A549 (cell line): Measurements from ENCODE around the gene UBA52. TPM values are rescaled to one million over a fixed set of nuclear protein-coding genes. Genes with fewer than 3 reads are reported as not detected.

Experiments
- ATAC-seq, 2 experiments: fragments of 200-7000 bp in 1 of 2; fragments of >200 bp in 1 of 2; cut with Nextera tagmentation in 1 of 2; cut with Tn5 transposase in 1 of 2; 3 replicates each; pipeline versions ENCODE4 v1.8.0 to v1.9.1; 2018 to 2020; ENCODE audit warnings: mild to moderate bottlenecking in 1 of 2, moderate library complexity in 1 of 2
- CTCF ChIA-PET: fragments of 300-600 bp; sonication (Branson Sonifier 250); formaldehyde crosslinking; extraction: SDS; loops from one replicate; lab custom pipeline; 2021; ENCODE audit warnings: antibody characterized with exemption, inconsistent platforms; lab: Yijun Ruan, JAX
- POLR2A ChIA-PET: fragments of 350-600 bp; formaldehyde crosslinking; extraction: SDS; loops from one replicate; lab custom pipeline; 2021; ENCODE audit warnings: antibody characterized with exemption, inconsistent platforms; lab: Yijun Ruan, JAX
- DNase-seq, 2 experiments: peaks; one replicate each; pipeline versions ENCODE4 v3.0.0 to v3.0.0-alpha.2; 2011 to 2016; ENCODE audit warnings: low read depth in 1 of 2, low spot score in 1 of 2
- FAIRE-seq: peaks from 2 replicates; lab custom pipeline; 2011; peaks lifted over from hg19 to GRCh38; lab: Jason Lieb, UNC
- H3K27ac ChIP-seq, 2 experiments: fragments of >200 bp; sonication (Bioruptor Twin); formaldehyde crosslinking; 3 replicates each; pipeline ENCODE4 v1.5.1; 2016 to 2017
- H3K4me1 ChIP-seq: fragments of >200 bp; sonication (Bioruptor Twin); formaldehyde crosslinking; 3 replicates; pipeline ENCODE4 v1.6.1; 2016
- H3K4me2 ChIP-seq: fragments of >200 bp; sonication (Bioruptor Twin); formaldehyde crosslinking; 3 replicates; pipeline ENCODE4 v1.6.1; 2016
- H3K4me3 ChIP-seq: fragments of >200 bp; sonication (Bioruptor Twin); formaldehyde crosslinking; 3 replicates; pipeline ENCODE4 v1.5.1; 2016
- H3K9me3 ChIP-seq: fragments of >200 bp; sonication (Bioruptor Twin); formaldehyde crosslinking; 3 replicates; pipeline ENCODE4 v1.6.1; 2016
- CBX8 ChIP-seq: fragments of 200-600 bp; sonication (generic); IDR thresholded peaks from 2 replicates; pipeline ENCODE4 v1.6.1; 2016
- CEBPB ChIP-seq, 2 experiments: fragments of >200 bp in 1 of 2; sonication (Bioruptor Twin) in 1 of 2; formaldehyde crosslinking in 1 of 2; IDR thresholded peaks; 2 replicates each; pipeline ENCODE4 v1.6.1; 2012 to 2016
- CHD2 ChIP-seq: fragments of 150-350 bp; IDR thresholded peaks from 2 replicates; pipeline ENCODE4 v1.6.1; 2014; ENCODE audit warnings: low read length; ENCODE audit not compliant: partially characterized antibody
- EP300 ChIP-seq, 2 experiments: fragments of >200 bp; sonication (Bioruptor Twin); formaldehyde crosslinking; IDR thresholded peaks; 2 replicates in 1 of 2; 3 replicates in 1 of 2; pipeline ENCODE4 v1.6.1; 2016 to 2017
- FOXS1 ChIP-seq: fragments of 250-450 bp; sonication (Bioruptor Pico); IDR thresholded peaks from 2 replicates; pipeline ENCODE4 v1.5.0; 2020; ENCODE audit warnings: mild to moderate bottlenecking, moderate library complexity
- GATA3 ChIP-seq: IDR thresholded peaks from 2 replicates; pipeline ENCODE4 v1.6.1; 2012; ENCODE audit warnings: borderline replicate concordance
- HEYL ChIP-seq: fragments of 250-450 bp; sonication (Bioruptor Pico); IDR thresholded peaks from 2 replicates; pipeline ENCODE4 v1.8.0; 2021; ENCODE audit warnings: mild to moderate bottlenecking, moderate library complexity
- HOXB13 ChIP-seq: fragments of 250-450 bp; sonication (Bioruptor Pico); IDR thresholded peaks from 2 replicates; pipeline ENCODE4 v1.5.0; 2020; ENCODE audit warnings: low read depth, mild to moderate bottlenecking, moderate library complexity
- JUN ChIP-seq, 2 experiments: fragments of >200 bp; sonication (Bioruptor Twin); formaldehyde crosslinking; IDR thresholded peaks; 2 replicates in 1 of 2; 3 replicates in 1 of 2; pipeline ENCODE4 v1.6.1; 2016 to 2017
- KDM1A ChIP-seq: fragments of 200-600 bp; sonication (generic); IDR thresholded peaks from 2 replicates; pipeline ENCODE4 v1.6.1; 2016; ENCODE audit warnings: low read depth, mild to moderate bottlenecking
- KDM5A ChIP-seq: fragments of 200-600 bp; sonication (generic); IDR thresholded peaks from 2 replicates; pipeline ENCODE4 v1.6.1; 2016; ENCODE audit warnings: antibody characterized with exemption, mild to moderate bottlenecking
- MAFK ChIP-seq: fragments of 450-650 bp; IDR thresholded peaks from 2 replicates; pipeline ENCODE4 v1.6.1; 2014; ENCODE audit not compliant: partially characterized antibody
- MYC ChIP-seq: IDR thresholded peaks from 2 replicates; pipeline ENCODE4 v1.6.1; 2012; ENCODE audit warnings: mild to moderate bottlenecking, inconsistent platforms, low read length, improper control_type of control experiment, borderline replicate concordance
- NFE2L2 ChIP-seq: fragments of 150-350 bp; conservative IDR thresholded peaks from 2 replicates; pipeline ENCODE4 v1.6.1; 2014; ENCODE audit warnings: low read length
- NPAS2 ChIP-seq: fragments of 250-450 bp; sonication (Bioruptor Pico); IDR thresholded peaks from 2 replicates; pipeline ENCODE4 v1.8.0; 2022; ENCODE audit warnings: mild to moderate bottlenecking, moderate library complexity, borderline replicate concordance
- NR3C1 ChIP-seq: fragments of >200 bp; sonication (Bioruptor Twin); formaldehyde crosslinking; IDR thresholded peaks from 3 replicates; pipeline ENCODE4 v1.6.1; 2017
- RAD21 ChIP-seq, 2 experiments: fragments of >200 bp in 1 of 2; sonication (Bioruptor Twin) in 1 of 2; formaldehyde crosslinking in 1 of 2; IDR thresholded peaks in 1 of 2; conservative IDR thresholded peaks in 1 of 2; 2 replicates in 1 of 2; 3 replicates in 1 of 2; pipeline ENCODE4 v1.6.1; 2012 to 2018; ENCODE audit warnings: inconsistent platforms in 1 of 2
- RCOR1 ChIP-seq: fragments of 150-350 bp; IDR thresholded peaks from 2 replicates; pipeline ENCODE4 v1.6.1; 2014; ENCODE audit warnings: antibody characterized with exemption, low read length, low read depth
- RNF2 ChIP-seq: fragments of 200-600 bp; sonication (generic); IDR thresholded peaks from 2 replicates; pipeline ENCODE4 v1.6.1; 2016; ENCODE audit warnings: low read depth, mild to moderate bottlenecking, antibody characterized with exemption, moderate library complexity, borderline replicate concordance
- SREBF2 ChIP-seq: fragments of 450-650 bp; IDR thresholded peaks from 2 replicates; pipeline ENCODE4 v1.6.1; 2014; ENCODE audit warnings: mild to moderate bottlenecking, moderate library complexity
- TP53 ChIP-seq: fragments of 250-450 bp; sonication (Bioruptor Pico); IDR thresholded peaks from 2 replicates; pipeline ENCODE4 v1.5.0; 2021; ENCODE audit warnings: mild to moderate bottlenecking, moderate library complexity
- WGBS: methylation state at CpG from one replicate; pipeline ENCODE4 v1.1.6; 2017; ENCODE audit errors: missing lambda C conversion rate; 5-methylcytosine and 5-hydroxymethylcytosine counted together
- polyA plus RNA-seq, 4 experiments: library from polyadenylated mRNA; depleted of rRNA in 3 of 4; stranded (reverse); fragments of >200 nt; fragmentation: RNase III in 1 of 4; extraction: RNeasy Plus Mini Kit Qiagen cat#74134 plus additional on column Dnase treatment in 1 of 4; gene quantifications; 2 replicates in 3 of 4; 3 replicates in 1 of 4; pipeline ENCODE4 v1.2.3, GENCODE V29; 2011 to 2017
- TF ChIP-seq, protein P1 (sequence below): fragments of 450-650 bp; IDR thresholded peaks from 2 replicates; pipeline ENCODE4 v1.6.1; 2014; ENCODE audit warnings: antibody characterized with exemption
- TF ChIP-seq, protein P2 (sequence below): IDR thresholded peaks from 2 replicates; pipeline ENCODE4 v1.6.1; 2012
- TF ChIP-seq, protein P3 (sequence below): fragments of >200 bp; sonication (Bioruptor Twin); formaldehyde crosslinking; IDR thresholded peaks from 3 replicates; pipeline ENCODE4 v1.6.1; 2016
- TF ChIP-seq, protein P4 (sequence below): IDR thresholded peaks from 2 replicates; pipeline ENCODE4 v1.6.1; 2012
- TF ChIP-seq, protein P5 (sequence below): fragments of 200-600 bp; sonication (generic); IDR thresholded peaks from 2 replicates; pipeline ENCODE4 v1.6.1; 2016; ENCODE audit warnings: antibody characterized with exemption, mild to moderate bottlenecking, moderate library complexity

The UBA52 gene
- polyA plus RNA-seq, 2 of the 4 experiments (the other 2 are of a cell fraction): 888 to 942 TPM

DNA sequence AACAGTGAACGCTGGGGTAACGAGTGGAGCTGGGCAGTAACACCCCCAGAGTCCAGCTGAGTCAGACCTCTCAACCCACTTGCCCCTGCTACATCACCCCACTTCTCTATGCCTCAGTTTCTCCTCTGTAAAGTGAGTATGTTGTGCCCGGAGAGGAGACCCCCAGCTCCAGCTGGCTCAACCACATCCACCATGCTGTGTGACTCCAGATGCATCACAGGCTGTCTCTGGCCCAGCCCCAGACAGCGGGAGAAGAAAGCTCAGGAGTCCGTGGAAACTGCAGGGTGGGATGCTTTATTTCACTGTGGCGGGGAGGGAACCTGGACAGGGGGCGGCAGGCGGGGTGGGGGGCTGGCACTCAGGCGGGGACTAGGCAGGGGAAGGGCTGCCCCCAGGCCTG lies 40.2 kb upstream of the UBA52 start:
- 94% methylated on average over 3 of the region's 9 CpGs for WGBS
- POLR2A ChIA-PET: interaction anchor here (0.7 kb wide), 1 partner anchor 12 kb away, joined by 7 read pairs; the partner anchor contains the start of gene FKBP8
- FAIRE-seq: no peak
- ATAC-seq: no peak
- no peak for TF ChIP-seq EP300 (IDR thresholded peaks at IDR 0.05)
- no peak for TF ChIP-seq CEBPB (IDR thresholded peaks at IDR 0.05)
- TF ChIP-seq, protein P1, sequence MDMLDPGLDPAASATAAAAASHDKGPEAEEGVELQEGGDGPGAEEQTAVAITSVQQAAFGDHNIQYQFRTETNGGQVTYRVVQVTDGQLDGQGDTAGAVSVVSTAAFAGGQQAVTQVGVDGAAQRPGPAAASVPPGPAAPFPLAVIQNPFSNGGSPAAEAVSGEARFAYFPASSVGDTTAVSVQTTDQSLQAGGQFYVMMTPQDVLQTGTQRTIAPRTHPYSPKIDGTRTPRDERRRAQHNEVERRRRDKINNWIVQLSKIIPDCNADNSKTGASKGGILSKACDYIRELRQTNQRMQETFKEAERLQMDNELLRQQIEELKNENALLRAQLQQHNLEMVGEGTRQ: no peak
- no peak for TF ChIP-seq CHD2
- TF ChIP-seq, protein P2, sequence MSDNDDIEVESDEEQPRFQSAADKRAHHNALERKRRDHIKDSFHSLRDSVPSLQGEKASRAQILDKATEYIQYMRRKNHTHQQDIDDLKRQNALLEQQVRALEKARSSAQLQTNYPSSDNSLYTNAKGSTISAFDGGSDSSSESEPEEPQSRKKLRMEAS: no peak
- TF ChIP-seq FOXS1 (CRISPR knock-in tag): no peak
- TF ChIP-seq KDM5A: no peak
- TF ChIP-seq TP53 (CRISPR knock-in tag): no peak
- TF ChIP-seq RAD21 (conservative IDR thresholded peaks at IDR 0.05 in 1 of 2, IDR thresholded peaks at IDR 0.05 in 1 of 2): no peak
- TF ChIP-seq NFE2L2: no peak
- TF ChIP-seq HEYL: no peak
- TF ChIP-seq NPAS2 (CRISPR knock-in tag): no peak
- no peak for TF ChIP-seq GATA3
- no peak for TF ChIP-seq RCOR1
- TF ChIP-seq, protein P3, sequence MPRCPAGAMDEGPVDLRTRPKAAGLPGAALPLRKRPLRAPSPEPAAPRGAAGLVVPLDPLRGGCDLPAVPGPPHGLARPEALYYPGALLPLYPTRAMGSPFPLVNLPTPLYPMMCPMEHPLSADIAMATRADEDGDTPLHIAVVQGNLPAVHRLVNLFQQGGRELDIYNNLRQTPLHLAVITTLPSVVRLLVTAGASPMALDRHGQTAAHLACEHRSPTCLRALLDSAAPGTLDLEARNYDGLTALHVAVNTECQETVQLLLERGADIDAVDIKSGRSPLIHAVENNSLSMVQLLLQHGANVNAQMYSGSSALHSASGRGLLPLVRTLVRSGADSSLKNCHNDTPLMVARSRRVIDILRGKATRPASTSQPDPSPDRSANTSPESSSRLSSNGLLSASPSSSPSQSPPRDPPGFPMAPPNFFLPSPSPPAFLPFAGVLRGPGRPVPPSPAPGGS: no peak
- TF ChIP-seq, protein P4, sequence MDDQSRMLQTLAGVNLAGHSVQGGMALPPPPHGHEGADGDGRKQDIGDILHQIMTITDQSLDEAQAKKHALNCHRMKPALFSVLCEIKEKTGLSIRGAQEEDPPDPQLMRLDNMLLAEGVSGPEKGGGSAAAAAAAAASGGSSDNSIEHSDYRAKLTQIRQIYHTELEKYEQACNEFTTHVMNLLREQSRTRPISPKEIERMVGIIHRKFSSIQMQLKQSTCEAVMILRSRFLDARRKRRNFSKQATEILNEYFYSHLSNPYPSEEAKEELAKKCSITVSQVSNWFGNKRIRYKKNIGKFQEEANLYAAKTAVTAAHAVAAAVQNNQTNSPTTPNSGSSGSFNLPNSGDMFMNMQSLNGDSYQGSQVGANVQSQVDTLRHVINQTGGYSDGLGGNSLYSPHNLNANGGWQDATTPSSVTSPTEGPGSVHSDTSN: no peak
- TF ChIP-seq NR3C1: no peak
- DNase-seq: no peak
- Histone ChIP-seq H3K4me1 (no peaks in the 10 kb centered on the region), H3K27ac (no peak overlapping the region), H3K9me3 (no peaks in the 10 kb centered on the region), H3K4me2 (no peak overlapping the region), H3K4me3 (no peak overlapping the region)
- CTCF ChIA-PET: interaction anchor here (0.9 to 1.8 kb wide), 4 partner anchors 12 to 122 kb away, joined by 3 to 4 read pairs (median 4); no protein-coding TSS in a partner anchor

DNA sequence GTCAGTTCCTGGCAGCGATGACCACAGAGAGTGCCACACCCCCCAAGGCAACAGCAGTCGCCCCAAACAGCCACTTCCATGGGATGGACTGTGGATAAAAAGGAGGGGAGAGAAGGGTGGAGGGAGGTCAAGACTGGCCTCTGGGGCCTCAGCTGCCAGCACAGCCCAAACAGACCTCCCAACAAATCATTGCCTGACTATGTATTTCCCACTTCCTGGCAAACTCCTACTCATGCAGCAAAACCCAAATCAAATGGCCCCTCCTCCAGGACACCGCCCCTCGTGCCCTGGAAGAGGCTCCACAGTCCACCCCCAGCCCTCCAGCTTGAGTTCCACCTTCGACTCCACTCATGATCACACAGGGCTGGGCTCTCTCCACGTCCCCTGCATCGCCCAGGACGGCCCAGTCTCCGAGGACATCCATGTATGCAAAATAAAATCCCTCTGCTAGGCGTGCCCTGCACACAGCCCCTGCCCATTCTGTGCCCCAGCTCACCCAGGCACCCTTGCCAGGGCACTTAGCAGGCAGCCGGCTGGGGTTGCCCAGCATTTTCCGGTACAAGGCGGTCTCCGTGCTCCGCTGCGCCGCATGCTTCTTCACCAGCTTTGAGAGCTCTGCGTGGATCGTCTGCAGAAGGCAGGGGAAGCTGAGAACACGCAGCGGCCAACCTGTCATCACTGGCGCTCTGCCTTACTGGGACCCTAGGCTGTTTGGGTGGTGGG lies 39.3 kb upstream of the UBA52 start:
- H3K4me1 ChIP-seq: no peaks in the 10 kb centered on the region
- H3K27ac ChIP-seq: no peak overlapping the region
- TF ChIP-seq HOXB13 (CRISPR knock-in tag) (no peak), CBX8 (no peak), RNF2 (no peak), MAFK (no peak), CHD2 (no peak), KDM1A (no peak), MYC (no peak), NR3C1 (no peak), JUN (IDR thresholded peaks at IDR 0.05) (no peak), NFE2L2 (no peak), SREBF2 (no peak)
- TF ChIP-seq, protein P5, sequence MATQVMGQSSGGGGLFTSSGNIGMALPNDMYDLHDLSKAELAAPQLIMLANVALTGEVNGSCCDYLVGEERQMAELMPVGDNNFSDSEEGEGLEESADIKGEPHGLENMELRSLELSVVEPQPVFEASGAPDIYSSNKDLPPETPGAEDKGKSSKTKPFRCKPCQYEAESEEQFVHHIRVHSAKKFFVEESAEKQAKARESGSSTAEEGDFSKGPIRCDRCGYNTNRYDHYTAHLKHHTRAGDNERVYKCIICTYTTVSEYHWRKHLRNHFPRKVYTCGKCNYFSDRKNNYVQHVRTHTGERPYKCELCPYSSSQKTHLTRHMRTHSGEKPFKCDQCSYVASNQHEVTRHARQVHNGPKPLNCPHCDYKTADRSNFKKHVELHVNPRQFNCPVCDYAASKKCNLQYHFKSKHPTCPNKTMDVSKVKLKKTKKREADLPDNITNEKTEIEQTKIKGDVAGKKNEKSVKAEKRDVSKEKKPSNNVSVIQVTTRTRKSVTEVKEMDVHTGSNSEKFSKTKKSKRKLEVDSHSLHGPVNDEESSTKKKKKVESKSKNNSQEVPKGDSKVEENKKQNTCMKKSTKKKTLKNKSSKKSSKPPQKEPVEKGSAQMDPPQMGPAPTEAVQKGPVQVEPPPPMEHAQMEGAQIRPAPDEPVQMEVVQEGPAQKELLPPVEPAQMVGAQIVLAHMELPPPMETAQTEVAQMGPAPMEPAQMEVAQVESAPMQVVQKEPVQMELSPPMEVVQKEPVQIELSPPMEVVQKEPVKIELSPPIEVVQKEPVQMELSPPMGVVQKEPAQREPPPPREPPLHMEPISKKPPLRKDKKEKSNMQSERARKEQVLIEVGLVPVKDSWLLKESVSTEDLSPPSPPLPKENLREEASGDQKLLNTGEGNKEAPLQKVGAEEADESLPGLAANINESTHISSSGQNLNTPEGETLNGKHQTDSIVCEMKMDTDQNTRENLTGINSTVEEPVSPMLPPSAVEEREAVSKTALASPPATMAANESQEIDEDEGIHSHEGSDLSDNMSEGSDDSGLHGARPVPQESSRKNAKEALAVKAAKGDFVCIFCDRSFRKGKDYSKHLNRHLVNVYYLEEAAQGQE: no peak
- FAIRE-seq (no peak), DNase-seq (no peak), ATAC-seq (no peak)
- H3K4me2 ChIP-seq: no peak overlapping the region
- WGBS: 96% methylated on average over 22 of the region's 22 CpGs
- ChIA-PET CTCF (interaction anchor here (1.2 to 1.8 kb wide), 2 partner anchors 23 to 123 kb away, joined by 3 to 4 read pairs; no protein-coding TSS in a partner anchor), POLR2A (no interaction called here)
- H3K4me3 ChIP-seq: no peak overlapping the region
- H3K9me3 ChIP-seq: no peaks in the 10 kb centered on the region
